ENCODE results near the gene CRKL. TPM values are rescaled to one million over a fixed set of nuclear protein-coding genes. Genes with fewer than 3 reads are reported as not detected.

CRKL gene
- total RNA-seq, 1 donor from 2014 or later: 102 TPM

- Mint-ChIP-seq H3K4me1 (no peaks in the 10 kb centered on the region), H3K27me3 (ENCODE audit: low read depth) (no peaks in the 10 kb centered on the region), H3K4me3 (no peak overlapping the region), H3K9me3 (no peaks in the 10 kb centered on the region), H3K36me3 (ENCODE audit: low read depth) (no peaks in the 10 kb centered on the region), H3K27ac (ENCODE audit: unreplicated experiment) (no peak overlapping the region)
- TF ChIP-seq CTCF (conservative IDR thresholded peaks at IDR 0.05): no peak
- DNase-seq (ENCODE audit: low read depth, low spot score): no peak
Measured at GRCh38 chr22:20992056-20992442, 74.8 kb downstream of the CRKL start.

- H3K9me3 Mint-ChIP-seq: no peaks in the 10 kb centered on the region
- no peak overlapping the region for H3K27ac Mint-ChIP-seq (ENCODE audit: unreplicated experiment)
- H3K27me3 Mint-ChIP-seq (ENCODE audit: low read depth): no peaks in the 10 kb centered on the region
- no peak for DNase-seq (ENCODE audit: low read depth, low spot score)
- H3K4me1 Mint-ChIP-seq: no peaks in the 10 kb centered on the region
- TF ChIP-seq CTCF (conservative IDR thresholded peaks at IDR 0.05): no peak
- no peaks in the 10 kb centered on the region for H3K36me3 Mint-ChIP-seq (ENCODE audit: low read depth)
- no peak overlapping the region for H3K4me3 Mint-ChIP-seq
Measured at GRCh38 chr22:20992456-20993303, 75.5 kb downstream of the CRKL start.

- Mint-ChIP-seq H3K4me3 (no peak overlapping the region), H3K36me3 (ENCODE audit: low read depth) (no peaks in the 10 kb centered on the region), H3K27me3 (ENCODE audit: low read depth) (no peaks in the 10 kb centered on the region), H3K9me3 (no peaks in the 10 kb centered on the region), H3K4me1 (no peaks in the 10 kb centered on the region), H3K27ac (ENCODE audit: unreplicated experiment) (no peak overlapping the region)
- no peak for DNase-seq (ENCODE audit: low read depth, low spot score)
- TF ChIP-seq CTCF (conservative IDR thresholded peaks at IDR 0.05): no peak
Measured at GRCh38 chr22:20993304-20994127, 76.3 kb downstream of the CRKL start.

GRCh38 chr22:20994128-20994901, 77.1 kb downstream of the CRKL start:
- no peaks in the 10 kb centered on the region for H3K36me3 Mint-ChIP-seq (ENCODE audit: low read depth)
- H3K4me3 Mint-ChIP-seq: peak overlapping the region; percentile 49
- no peaks in the 10 kb centered on the region for H3K4me1 Mint-ChIP-seq
- no peak for DNase-seq (ENCODE audit: low read depth, low spot score)
- TF ChIP-seq CTCF (conservative IDR thresholded peaks at IDR 0.05): no peak
- no peaks in the 10 kb centered on the region for H3K27me3 Mint-ChIP-seq (ENCODE audit: low read depth)
- no peak overlapping the region for H3K27ac Mint-ChIP-seq (ENCODE audit: unreplicated experiment)
- no peaks in the 10 kb centered on the region for H3K9me3 Mint-ChIP-seq

GRCh38 chr22:20994902-20995241, 77.7 kb downstream of the CRKL start:
- Mint-ChIP-seq H3K9me3 (no peaks in the 10 kb centered on the region), H3K36me3 (ENCODE audit: low read depth) (no peaks in the 10 kb centered on the region), H3K27me3 (ENCODE audit: low read depth) (no peaks in the 10 kb centered on the region), H3K4me3 (peak overlapping the region; percentile 49), H3K27ac (ENCODE audit: unreplicated experiment) (no peak overlapping the region), H3K4me1 (no peaks in the 10 kb centered on the region)
- no peak for TF ChIP-seq CTCF (conservative IDR thresholded peaks at IDR 0.05)
- DNase-seq (ENCODE audit: low read depth, low spot score): no peak
